T-cell (primary cell): ENCODE data around the gene MMP25. TPM values are rescaled to one million over a fixed set of nuclear protein-coding genes. Genes with fewer than 3 reads are reported as not detected.
"Not testable (repeated sequence)": the region's sequence is repeated elsewhere in the genome, so short reads cannot be mapped to it uniquely, and the experiment has no call there.

Experiments used
- ATAC-seq, 4 experiments: fragments of 200-7000 bp in 3 of 4; fragments of 150-1000 bp in 1 of 4; cut with Tn5 transposase; replicated peaks in 1 of 4; 1 replicate in 3 of 4; 2 replicates in 1 of 4; pipeline ENCODE4 v1.10.0; 2021; ENCODE audit warnings: moderate library complexity in 3 of 4, mild to moderate bottlenecking in 2 of 4, moderate number of reproducible peaks in 1 of 4
- CTCF ChIA-PET, 2 donors: fragments of 300-600 bp; sonication (Branson Sonifier 250); formaldehyde crosslinking; loops; one replicate each; lab custom pipeline; 2022; ENCODE audit warnings: antibody characterized with exemption in 2 of 2; lab: Charles Lee
- POLR2A ChIA-PET, 2 donors: fragments of 300-600 bp; sonication (Branson Sonifier 250); formaldehyde crosslinking; loops; one replicate each; lab custom pipeline; 2022; ENCODE audit warnings: antibody characterized with exemption in 2 of 2; lab: Charles Lee
- DNase-seq, 35 experiments: peaks; one replicate each; pipeline versions ENCODE4 v3.0.0 to v3.0.0-alpha.2; 2013 to 2023
- H3K27ac ChIP-seq: one replicate; pipeline ENCODE4 v1.5.1; 2013; ENCODE audit warnings: low read length
- H3K27me3 ChIP-seq, 2 experiments: replicated peaks in 1 of 2; 1 replicate in 1 of 2; 2 replicates in 1 of 2; pipeline versions ENCODE4 v1.6.1 to v1.7.0; 2013; ENCODE audit warnings: low read length in 1 of 2, mixed read lengths in 1 of 2; ENCODE audit not compliant: control insufficient read depth in 2 of 2, insufficient read depth in 2 of 2; ENCODE audit errors: extremely low read depth in 1 of 2
- H3K36me3 ChIP-seq, 2 donors: 1 replicate in 1 of 2; 2 replicates in 1 of 2; pipeline versions ENCODE4 v1.6.1 to v1.7.0; 2013; ENCODE audit warnings: low read length in 1 of 2; ENCODE audit not compliant: control insufficient read depth in 2 of 2, insufficient read depth in 1 of 2; ENCODE audit errors: extremely low read depth in 1 of 2
- H3K4me1 ChIP-seq, 2 experiments: 1 replicate in 1 of 2; 2 replicates in 1 of 2; pipeline versions ENCODE4 v1.6.1 to v1.7.0; 2013; ENCODE audit warnings: low read length in 2 of 2, mixed read lengths in 1 of 2; ENCODE audit not compliant: insufficient read depth in 2 of 2, control insufficient read depth in 1 of 2; ENCODE audit errors: extremely low read depth in 1 of 2
- H3K4me3 ChIP-seq, 2 donors: 1 replicate in 1 of 2; 2 replicates in 1 of 2; pipeline versions ENCODE4 v1.5.1 to v1.7.0; 2013; ENCODE audit warnings: mild to moderate bottlenecking in 2 of 2, low read length in 1 of 2, moderate library complexity in 1 of 2; ENCODE audit not compliant: control insufficient read depth in 1 of 2; ENCODE audit errors: extremely low read depth in 1 of 2
- H3K9me3 ChIP-seq: 2 replicates; pipeline ENCODE4 v1.7.0; 2013
- H3K27ac Mint-ChIP-seq, 2 donors: one replicate each; pipeline ENCODE4 v1.8.0; 2020 to 2021; ENCODE audit warnings: mild to moderate bottlenecking in 2 of 2, mixed read lengths in 2 of 2
- H3K27me3 Mint-ChIP-seq, 2 donors: one replicate each; pipeline ENCODE4 v1.8.0; 2021 to 2022; ENCODE audit warnings: mixed read lengths in 2 of 2
- H3K36me3 Mint-ChIP-seq: one replicate; pipeline ENCODE4 v1.8.0; 2021; ENCODE audit warnings: mixed read lengths
- H3K4me1 Mint-ChIP-seq, 3 donors: one replicate each; pipeline ENCODE4 v1.8.0; 2020 to 2022; ENCODE audit warnings: mixed read lengths in 3 of 3, mild to moderate bottlenecking in 1 of 3
- H3K4me3 Mint-ChIP-seq, 3 donors: one replicate each; pipeline ENCODE4 v1.8.0; 2020 to 2022; ENCODE audit warnings: mild to moderate bottlenecking in 3 of 3, mixed read lengths in 3 of 3, moderate library complexity in 3 of 3
- H3K9me3 Mint-ChIP-seq, 3 donors: one replicate each; pipeline ENCODE4 v1.8.0; 2020 to 2022; ENCODE audit warnings: mixed read lengths in 3 of 3
- WGBS: methylation state at CpG from one replicate; pipeline ENCODE4 v1.1.5; 2013; ENCODE audit warnings: missing lambda C conversion rate; ENCODE audit not compliant: insufficient coverage; 5-methylcytosine and 5-hydroxymethylcytosine counted together
- total RNA-seq, 35 experiments: library from RNA in 6 of 35; stranded (reverse) in 6 of 35; fragments of 120-200 nt in 1 of 35; gene quantifications; one replicate each; pipeline versions ENCODE4 v1.2.1 to v1.2.4 and lab custom pipeline; 2013 to 2026

Gene MMP25
- total RNA-seq, 5 donors from 2014 or later (not counting 1 experiment from before 2014, with no cell fraction given), result 1.6 to 9.6 (median 4.1) TPM

- WGBS, result 98% methylated on average over 8 of the region's 8 CpGs
- H3K36me3 Mint-ChIP-seq, ATAC-seq, H3K4me3 ChIP-seq, H3K27me3 ChIP-seq, H3K27me3 Mint-ChIP-seq, DNase-seq, H3K9me3 ChIP-seq, H3K27ac ChIP-seq, H3K36me3 ChIP-seq, H3K4me3 Mint-ChIP-seq, H3K9me3 Mint-ChIP-seq, H3K27ac Mint-ChIP-seq, CTCF ChIA-PET: not testable (repeated sequence)
- peaks cover 11 to 52% of the 10 kb centered on the region in 2 experiments for H3K4me1 ChIP-seq
- POLR2A ChIA-PET, result interaction anchor here in 1 of 2 donors (0.6 to 0.7 kb wide), 2 partner anchors 29 to 32 kb away, joined by 3 read pairs; partner anchors contain the start of gene ZNF205
- H3K4me1 Mint-ChIP-seq, result peaks cover 50 to 74% (median 71%) of the 10 kb centered on the region in 3 donors
Measured at GRCh38 chr16:3083408-3083807, 37.0 kb downstream of the MMP25 start.

- Mint-ChIP-seq H3K4me1 (peaks cover 48 to 70% (median 67%) of the 10 kb centered on the region in 3 donors), H3K36me3 (peaks cover 4% of the 10 kb centered on the region), H3K4me3 (peak overlapping the region in 1 of 3 donors; percentile 67), H3K27ac (peak overlapping the region; percentile 76 to 80), H3K9me3 (no peaks in the 10 kb centered on the region), H3K27me3 (no peaks in the 10 kb centered on the region)
- DNase-seq, result no peak
- H3K9me3 ChIP-seq, result no peaks in the 10 kb centered on the region
- no peak for ATAC-seq
- ChIA-PET CTCF (no interaction called here), POLR2A (no interaction called here)
- H3K4me1 ChIP-seq, result peaks cover 11 to 57% of the 10 kb centered on the region in 2 experiments
- 100% methylated on average over 1 of the region's 1 CpG for WGBS
- no peak overlapping the region for H3K4me3 ChIP-seq
- no peak overlapping the region for H3K27ac ChIP-seq
- no peaks in the 10 kb centered on the region for H3K36me3 ChIP-seq
- H3K27me3 ChIP-seq, result peaks cover 0 to 5% of the 10 kb centered on the region in 2 experiments
Measured at GRCh38 chr16:3084491-3084890, 38.1 kb downstream of the MMP25 start.

GRCh38 chr16:3084969-3085670, 38.8 kb downstream of the MMP25 start:
- ATAC-seq, result no peak
- peak overlapping the region; percentile 76 to 80 for H3K27ac Mint-ChIP-seq
- no peaks in the 10 kb centered on the region for H3K9me3 Mint-ChIP-seq
- Histone ChIP-seq H3K27me3 (peaks cover 0 to 5% of the 10 kb centered on the region in 2 experiments), H3K4me3 (no peak overlapping the region), H3K36me3 (no peaks in the 10 kb centered on the region), H3K27ac (no peak overlapping the region), H3K4me1 (peaks cover 11 to 54% of the 10 kb centered on the region in 2 experiments), H3K9me3 (no peaks in the 10 kb centered on the region)
- WGBS, result 100% methylated on average over 1 of the region's 7 CpGs
- DNase-seq, result no peak
- H3K36me3 Mint-ChIP-seq, result peaks cover 4% of the 10 kb centered on the region
- H3K4me1 Mint-ChIP-seq, result peaks cover 42 to 64% (median 61%) of the 10 kb centered on the region in 3 donors
- H3K27me3 Mint-ChIP-seq, result no peaks in the 10 kb centered on the region
- peak overlapping the region in 1 of 3 donors; percentile 67 for H3K4me3 Mint-ChIP-seq
- ChIA-PET POLR2A (interaction anchor here in 1 of 2 donors (1.0 kb wide), 1 partner anchor 16 kb away, joined by 4 read pairs; no protein-coding TSS in a partner anchor), CTCF (interaction anchor here in 1 of 2 donors (0.6 kb wide), 1 partner anchor 46 kb away, joined by 4 read pairs; no protein-coding TSS in a partner anchor)

- Mint-ChIP-seq H3K27ac (peak overlapping the region; percentile 76 to 85), H3K4me3 (peak overlapping the region; percentile 65 to 67 (median 66)), H3K9me3 (no peaks in the 10 kb centered on the region), H3K4me1 (peaks cover 37 to 62% (median 58%) of the 10 kb centered on the region in 3 donors), H3K36me3 (peaks cover under 1% of the 10 kb centered on the region), H3K27me3 (no peaks in the 10 kb centered on the region)
- no peak overlapping the region for H3K4me3 ChIP-seq
- peaks cover 11 to 55% of the 10 kb centered on the region in 2 experiments for H3K4me1 ChIP-seq
- ATAC-seq, result no peak
- DNase-seq, result no peak
- no peaks in the 10 kb centered on the region for H3K36me3 ChIP-seq
- peaks cover 0 to 5% of the 10 kb centered on the region in 2 experiments for H3K27me3 ChIP-seq
- no peaks in the 10 kb centered on the region for H3K9me3 ChIP-seq
- 96% methylated on average over 9 of the region's 17 CpGs for WGBS
- CTCF ChIA-PET, result no interaction called here
- POLR2A ChIA-PET, result interaction anchor here in 1 of 2 donors (1.0 kb wide), 1 partner anchor 17 kb away, joined by 4 read pairs; no protein-coding TSS in a partner anchor
- no peak overlapping the region for H3K27ac ChIP-seq
Measured at GRCh38 chr16:3085868-3086595, 39.7 kb downstream of the MMP25 start.

GRCh38 chr16:3086596-3087242, 40.4 kb downstream of the MMP25 start:
- Histone ChIP-seq H3K9me3 (no peaks in the 10 kb centered on the region), H3K36me3 (no peaks in the 10 kb centered on the region), H3K27me3 (peaks cover 0 to 5% of the 10 kb centered on the region in 2 experiments), H3K27ac (no peak overlapping the region), H3K4me3 (no peak overlapping the region), H3K4me1 (peaks cover 11 to 57% of the 10 kb centered on the region in 2 experiments)
- CTCF ChIA-PET, result no interaction called here
- POLR2A ChIA-PET, result no interaction called here
- peak overlapping the region; percentile 65 to 67 (median 66) for H3K4me3 Mint-ChIP-seq
- peaks cover 40 to 64% (median 60%) of the 10 kb centered on the region in 3 donors for H3K4me1 Mint-ChIP-seq
- no peaks in the 10 kb centered on the region for H3K27me3 Mint-ChIP-seq
- ATAC-seq (peak; percentile 65 to 81 (median 72)), DNase-seq (no peak)
- 91% methylated on average over 7 of the region's 14 CpGs for WGBS
- peak overlapping the region; percentile 77 to 85 for H3K27ac Mint-ChIP-seq
- no peaks in the 10 kb centered on the region for H3K9me3 Mint-ChIP-seq
- H3K36me3 Mint-ChIP-seq, result no peaks in the 10 kb centered on the region
